HG02970 (cell line): ENCODE data around the gene CRISP3.

Experiments
- ATAC-seq: cut with Tn5 transposase; IDR thresholded peaks from one replicate; pipeline ENCODE4 v1.9.1; 2021; ENCODE audit warnings: mild to moderate bottlenecking, moderate library complexity, moderate number of reproducible peaks; ENCODE audit not compliant: unreplicated experiment, low FRiP score

The CRISP3 gene

GRCh38 chr6:49693512-49693911 is 50.7 kb downstream of the CRISP3 start:
- no peak for ATAC-seq

GRCh38 chr6:49692534-49692933 is 51.7 kb downstream of the CRISP3 start:
- no peak for ATAC-seq
